GM12801 (cell line): ENCODE measurements around the gene PCMTD2.

Source experiments
- TF ChIP-seq, protein P1 (sequence below): IDR thresholded peaks from one replicate; pipeline ENCODE4 v1.5.1; 2011; ENCODE audit warnings: control low read depth; ENCODE audit not compliant: insufficient read length; ENCODE audit errors: extremely low read depth

The PCMTD2 gene

DNA sequence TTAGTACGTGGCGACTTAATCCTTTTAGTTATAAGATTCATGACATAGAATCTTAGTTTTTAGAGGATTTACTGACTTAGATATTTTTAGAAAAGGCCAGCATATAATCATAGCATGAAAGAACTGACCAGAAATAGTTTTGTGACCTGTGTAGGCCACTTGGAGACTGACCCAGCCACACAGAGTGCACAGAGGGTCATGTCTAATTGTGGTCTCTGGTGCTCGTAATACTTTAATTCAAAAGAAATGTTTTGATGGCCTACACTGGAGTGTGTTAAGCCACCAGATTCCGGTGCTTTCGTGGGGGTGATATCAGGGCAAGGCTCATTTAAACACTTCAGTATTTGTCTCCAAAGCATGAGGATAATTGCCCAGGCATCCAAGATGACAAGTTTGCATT is 11.4 kb downstream of the PCMTD2 start:
- TF ChIP-seq, protein P1, sequence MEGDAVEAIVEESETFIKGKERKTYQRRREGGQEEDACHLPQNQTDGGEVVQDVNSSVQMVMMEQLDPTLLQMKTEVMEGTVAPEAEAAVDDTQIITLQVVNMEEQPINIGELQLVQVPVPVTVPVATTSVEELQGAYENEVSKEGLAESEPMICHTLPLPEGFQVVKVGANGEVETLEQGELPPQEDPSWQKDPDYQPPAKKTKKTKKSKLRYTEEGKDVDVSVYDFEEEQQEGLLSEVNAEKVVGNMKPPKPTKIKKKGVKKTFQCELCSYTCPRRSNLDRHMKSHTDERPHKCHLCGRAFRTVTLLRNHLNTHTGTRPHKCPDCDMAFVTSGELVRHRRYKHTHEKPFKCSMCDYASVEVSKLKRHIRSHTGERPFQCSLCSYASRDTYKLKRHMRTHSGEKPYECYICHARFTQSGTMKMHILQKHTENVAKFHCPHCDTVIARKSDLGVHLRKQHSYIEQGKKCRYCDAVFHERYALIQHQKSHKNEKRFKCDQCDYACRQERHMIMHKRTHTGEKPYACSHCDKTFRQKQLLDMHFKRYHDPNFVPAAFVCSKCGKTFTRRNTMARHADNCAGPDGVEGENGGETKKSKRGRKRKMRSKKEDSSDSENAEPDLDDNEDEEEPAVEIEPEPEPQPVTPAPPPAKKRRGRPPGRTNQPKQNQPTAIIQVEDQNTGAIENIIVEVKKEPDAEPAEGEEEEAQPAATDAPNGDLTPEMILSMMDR: no peak

- TF ChIP-seq, protein P1: no peak
Measured at GRCh38 chr20:64268174-64268573, 12.6 kb downstream of the PCMTD2 start.

DNA sequence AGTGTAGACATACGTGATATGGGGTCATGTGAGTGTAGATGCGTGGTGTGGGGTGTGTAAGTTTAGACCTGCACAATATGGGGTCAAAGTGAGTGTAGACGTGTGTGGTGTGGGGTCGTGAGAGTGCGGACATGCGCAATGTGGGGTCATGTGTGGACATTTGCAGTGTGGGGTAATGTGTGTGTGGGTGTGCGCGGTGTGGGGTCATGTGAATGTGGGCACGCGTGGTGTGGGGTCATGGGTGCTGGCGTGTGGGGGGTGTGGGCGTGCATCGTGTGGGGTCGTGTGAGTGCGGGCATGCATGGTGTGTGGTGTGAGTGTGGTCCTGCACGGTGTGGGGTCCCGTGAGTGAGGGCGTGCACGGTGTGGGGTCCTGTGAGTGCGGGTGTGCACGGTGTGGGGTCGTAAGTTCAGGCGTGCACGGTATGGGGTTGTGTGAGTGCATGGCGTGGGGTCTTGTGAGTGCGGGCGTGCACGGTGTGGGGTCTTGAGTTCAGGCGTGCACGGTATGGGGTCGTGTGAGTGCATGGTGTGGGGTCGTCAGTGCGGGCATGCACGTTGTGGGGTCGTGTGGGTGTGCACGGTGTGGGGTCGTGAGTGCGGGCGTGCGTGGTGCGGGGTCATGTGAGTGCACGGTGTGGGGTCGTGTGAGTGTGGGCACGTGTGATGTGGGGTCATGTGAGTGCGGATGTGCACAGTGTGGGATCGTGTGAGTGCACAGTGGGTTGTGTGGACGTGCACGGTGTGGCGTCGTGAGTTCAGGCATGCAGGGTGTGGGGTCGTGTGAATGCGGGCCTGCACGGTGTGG is 14.3 kb downstream of the PCMTD2 start:
- TF ChIP-seq, protein P1: no peak

DNA sequence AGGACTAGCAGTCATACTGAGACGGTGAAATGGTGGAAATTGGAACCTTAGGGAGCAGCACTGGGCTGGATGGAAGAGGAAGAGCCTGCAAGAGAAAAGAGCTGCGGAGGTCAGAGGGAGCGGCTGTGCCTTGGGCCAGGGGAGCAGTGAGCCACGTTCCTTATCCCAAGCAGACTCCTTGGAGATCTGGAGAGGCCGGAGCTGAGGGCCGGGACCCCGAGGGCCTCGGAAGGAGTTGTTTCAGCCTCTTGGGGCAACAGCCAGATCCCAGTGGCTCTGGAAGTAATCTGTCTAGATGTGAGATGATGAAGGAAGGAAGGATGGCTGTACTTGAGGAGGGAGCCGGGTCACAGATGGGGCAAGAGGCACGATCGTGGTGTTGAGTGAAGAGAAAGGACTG is 16.1 kb downstream of the PCMTD2 start:
- TF ChIP-seq, protein P1: no peak

- TF ChIP-seq, protein P1: no peak
Measured at GRCh38 chr20:64273109-64273508, 17.6 kb downstream of the PCMTD2 start.

DNA sequence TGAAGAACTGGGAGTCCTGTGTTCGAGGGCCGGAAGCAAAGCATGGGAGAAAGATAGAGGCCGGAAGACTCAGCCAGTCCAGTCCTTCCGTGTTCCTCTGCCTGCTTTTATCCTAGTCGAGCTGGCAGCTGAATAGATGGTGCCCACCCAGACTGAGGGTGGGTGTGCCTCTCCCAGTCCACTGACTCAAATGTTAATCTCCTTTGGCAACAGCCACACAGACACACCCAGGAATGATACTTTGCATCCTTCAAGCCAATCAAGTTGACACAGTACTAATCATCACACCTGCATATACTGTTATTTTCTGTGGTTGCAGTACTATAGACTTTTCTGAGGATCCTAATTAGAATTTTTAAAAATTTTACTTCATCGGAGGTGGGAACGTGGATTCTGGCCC is 21.3 kb downstream of the PCMTD2 start:
- TF ChIP-seq, protein P1: no peak

DNA sequence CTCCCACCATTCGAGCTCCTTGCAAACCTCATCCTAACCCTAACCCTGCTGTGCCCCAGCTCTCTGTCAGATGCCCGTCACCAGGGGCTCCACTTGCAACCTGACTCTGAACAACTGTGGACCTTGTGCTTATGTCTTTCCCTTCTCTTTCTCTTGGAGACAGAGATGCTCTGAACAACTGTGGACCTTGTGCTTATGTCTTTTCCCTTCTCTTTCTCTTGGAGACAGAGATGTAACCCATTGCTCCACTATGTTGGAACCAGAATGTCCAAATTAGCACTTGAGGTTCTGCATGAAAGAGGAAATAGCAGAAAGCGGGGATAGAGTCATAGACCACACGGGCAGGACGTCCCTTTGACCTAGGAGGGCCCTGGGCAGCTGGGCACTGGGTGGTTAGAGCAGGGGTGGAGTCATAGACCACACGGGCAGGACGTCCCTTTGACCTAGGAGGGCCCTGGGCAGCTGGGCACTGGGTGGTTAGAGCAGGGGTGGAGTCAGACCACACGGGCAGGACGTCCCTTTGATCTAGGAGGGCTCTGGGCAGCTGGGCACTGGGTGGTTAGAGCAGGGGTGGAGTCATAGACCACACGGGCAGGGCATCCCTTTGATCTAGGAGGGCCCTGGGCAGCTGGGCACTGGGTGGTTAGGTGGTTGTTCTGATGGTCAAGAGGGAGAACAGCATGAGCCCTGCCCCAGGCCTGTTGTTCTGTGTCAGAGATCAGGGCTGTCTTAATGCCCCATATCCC is 22.2 kb downstream of the PCMTD2 start:
- TF ChIP-seq, protein P1: no peak
